DND-41 (cell line): ENCODE results near the gene FDX1.
A peak's percentile ranks its signal among the peaks of the same experiment; 100 is the strongest.

Experiments
- CTCF ChIP-seq: IDR thresholded peaks from 2 replicates; pipeline ENCODE4 v1.5.1; 2012; ENCODE audit warnings: borderline replicate concordance, low read length, moderate library complexity, mild to moderate bottlenecking; ENCODE audit not compliant: poor library complexity, severe bottlenecking; ENCODE audit errors: extremely low read depth
- EZH2 ChIP-seq: IDR thresholded peaks from 3 replicates; pipeline ENCODE4 v1.6.1; 2012; ENCODE audit warnings: borderline replicate concordance, low read depth, mild to moderate bottlenecking, moderate library complexity, low read length, inconsistent platforms; ENCODE audit not compliant: severe bottlenecking

- no peak for TF ChIP-seq EZH2
- TF ChIP-seq CTCF = peak; percentile 66
Measured at GRCh38 chr11:110433393-110434333, 3.9 kb downstream of the FDX1 start.
